ENCODE results near the gene PROCA1.
A peak's percentile ranks its signal among the peaks of the same experiment; 100 is the strongest.
"Not testable (repeated sequence)": the region's sequence is repeated elsewhere in the genome, so short reads cannot be mapped to it uniquely, and the experiment has no call there.

Gene PROCA1

GRCh38 chr17:28667870-28668269, 43.8 kb downstream of the PROCA1 start:
- DNase-seq (ENCODE audit: low spot score): no peak

GRCh38 chr17:28665994-28666393, 45.7 kb downstream of the PROCA1 start:
- DNase-seq (ENCODE audit: low spot score): no peak

- DNase-seq (ENCODE audit: low spot score): no peak
These were observed 48.0 kb downstream of the PROCA1 start for GRCh38 chr17:28663723-28664122.

GRCh38 chr17:28662527-28662829, 49.2 kb downstream of the PROCA1 start:
- no peak for DNase-seq (ENCODE audit: low spot score)

GRCh38 chr17:28661635-28662526, 49.8 kb downstream of the PROCA1 start, which contains the start of the genes SDF2 and SUPT6H:
TSS of gene SDF2 (minus strand) at chr17:28661906. CDS start at chr17:28661876, 30 bp downstream.
TSS of gene SUPT6H (plus strand) at chr17:28662205. CDS start at chr17:28673402, 11,197 bp downstream.
- DNase-seq (ENCODE audit: low spot score): peak; percentile 90

- not testable (repeated sequence) for DNase-seq (ENCODE audit: low spot score)
These were observed 52.2 kb downstream of the PROCA1 start for GRCh38 chr17:28659497-28659881.

- DNase-seq (ENCODE audit: low spot score): not testable (repeated sequence)
These were observed 52.8 kb downstream of the PROCA1 start for GRCh38 chr17:28658766-28659496.

GRCh38 chr17:28658342-28658741, 53.3 kb downstream of the PROCA1 start:
- DNase-seq (ENCODE audit: low spot score): not testable (repeated sequence)

- DNase-seq (ENCODE audit: low spot score): no peak
These were observed 53.9 kb downstream of the PROCA1 start for GRCh38 chr17:28657756-28658155.

- no peak for DNase-seq (ENCODE audit: low spot score)
These were observed 56.5 kb downstream of the PROCA1 start for GRCh38 chr17:28655160-28655559.

All from CD4-positive, alpha-beta T cell treated with Interleukin-15 for 4 hours (primary cell).